CD14-positive monocyte (primary cell): ENCODE measurements around the gene MEOX2. TPM values are rescaled to one million over a fixed set of nuclear protein-coding genes. Genes with fewer than 3 reads are reported as not detected.

Source experiments
- DNase-seq, 3 donors: peaks; one replicate each; pipeline ENCODE4 v3.0.0-alpha.2; 2011 to 2022
- H2AFZ ChIP-seq: 2 replicates; pipeline ENCODE4 v1.6.0; 2012; ENCODE audit warnings: mild to moderate bottlenecking, low read depth, low read length, inconsistent platforms; ENCODE audit not compliant: insufficient read depth, poor library complexity, severe bottlenecking
- H3K27ac ChIP-seq, 2 donors: 1 replicate in 1 of 2; 2 replicates in 1 of 2; pipeline ENCODE4 v1.5.1; 2012 to 2013; ENCODE audit warnings: low read length in 2 of 2, control low read depth in 1 of 2, inconsistent platforms in 1 of 2, low read depth in 1 of 2, mild to moderate bottlenecking in 1 of 2
- H3K27me3 ChIP-seq, 2 donors: one replicate each; pipeline versions ENCODE4 v1.6.0 to v1.6.1; 2011 to 2013; ENCODE audit warnings: low read length in 2 of 2; ENCODE audit not compliant: control insufficient read depth in 2 of 2, insufficient read depth in 2 of 2
- H3K36me3 ChIP-seq, 2 donors: replicated peaks in 1 of 2; 1 replicate in 1 of 2; 2 replicates in 1 of 2; pipeline versions ENCODE4 v1.5.1 to v1.6.1; 2012 to 2013; ENCODE audit warnings: low read length in 2 of 2, control low read depth in 1 of 2, inconsistent platforms in 1 of 2, mild to moderate bottlenecking in 1 of 2; ENCODE audit not compliant: insufficient read depth in 2 of 2, control insufficient read depth in 1 of 2
- H3K4me1 ChIP-seq, 2 donors: 1 replicate in 1 of 2; 2 replicates in 1 of 2; pipeline versions ENCODE4 v1.5.1 to v1.6.1; 2012 to 2013; ENCODE audit warnings: low read length in 2 of 2, control low read depth in 1 of 2, inconsistent platforms in 1 of 2, mild to moderate bottlenecking in 1 of 2, moderate library complexity in 1 of 2; ENCODE audit not compliant: insufficient read depth in 2 of 2, control insufficient read depth in 1 of 2
- H3K4me2 ChIP-seq: replicated peaks from 2 replicates; pipeline ENCODE3; 2012; ENCODE audit warnings: low read length, moderate library complexity, mild to moderate bottlenecking; ENCODE audit not compliant: poor library complexity, severe bottlenecking; ENCODE audit errors: extremely low read depth
- H3K4me3 ChIP-seq, 3 experiments: fragments of 200-600 bp in 1 of 3; sonication (generic) in 1 of 3; replicated peaks in 1 of 3; 1 replicate in 2 of 3; 2 replicates in 1 of 3; pipeline ENCODE4 v1.5.1; 2011 to 2013; ENCODE audit warnings: low read length in 3 of 3, mild to moderate bottlenecking in 3 of 3, control low read depth in 2 of 3, low read depth in 2 of 3, inconsistent platforms in 1 of 3, moderate library complexity in 1 of 3
- H3K79me2 ChIP-seq: 2 replicates; pipeline ENCODE4 v1.6.0; 2012; ENCODE audit warnings: mild to moderate bottlenecking, control low read depth, inconsistent platforms, low read length, moderate library complexity; ENCODE audit not compliant: insufficient read depth
- H3K9ac ChIP-seq: 2 replicates; pipeline ENCODE4 v1.6.0; 2017; ENCODE audit warnings: low read length, mild to moderate bottlenecking; ENCODE audit not compliant: insufficient read depth, poor library complexity, severe bottlenecking
- H3K9me3 ChIP-seq, 2 donors: replicated peaks in 1 of 2; 1 replicate in 1 of 2; 2 replicates in 1 of 2; pipeline versions ENCODE4 v1.5.1 to v1.6.1; 2012 to 2013; ENCODE audit warnings: low read length in 2 of 2, control low read depth in 1 of 2; ENCODE audit not compliant: control insufficient read depth in 1 of 2, insufficient read depth in 1 of 2
- H4K20me1 ChIP-seq: 2 replicates; pipeline ENCODE4 v1.6.0; 2012; ENCODE audit warnings: mild to moderate bottlenecking, low read length, control low read depth, moderate library complexity; ENCODE audit not compliant: insufficient read depth
- H3K27ac Mint-ChIP-seq, 7 donors: one replicate each; pipeline ENCODE4 v1.8.0; 2020; ENCODE audit warnings: mild to moderate bottlenecking in 7 of 7, mixed read lengths in 7 of 7, moderate library complexity in 6 of 7, inconsistent platforms in 2 of 7
- H3K27me3 Mint-ChIP-seq, 3 donors: one replicate each; pipeline ENCODE4 v1.8.0; 2021 to 2022; ENCODE audit warnings: low read depth in 3 of 3, mild to moderate bottlenecking in 3 of 3, mixed read lengths in 3 of 3, moderate library complexity in 3 of 3, inconsistent platforms in 1 of 3
- H3K36me3 Mint-ChIP-seq, 2 donors: one replicate each; pipeline ENCODE4 v1.8.0; 2020; ENCODE audit warnings: mixed read lengths in 2 of 2, inconsistent platforms in 1 of 2, mild to moderate bottlenecking in 1 of 2
- H3K4me1 Mint-ChIP-seq: one replicate; pipeline ENCODE4 v1.8.0; 2020; ENCODE audit warnings: mild to moderate bottlenecking, mixed read lengths
- H3K4me3 Mint-ChIP-seq, 2 donors: one replicate each; pipeline ENCODE4 v1.8.0; 2020; ENCODE audit warnings: mild to moderate bottlenecking in 2 of 2, mixed read lengths in 2 of 2, moderate library complexity in 1 of 2
- H3K9me3 Mint-ChIP-seq, 7 donors: one replicate each; pipeline ENCODE4 v1.8.0; 2020 to 2022; ENCODE audit warnings: mixed read lengths in 7 of 7, mild to moderate bottlenecking in 6 of 7, moderate library complexity in 6 of 7, inconsistent platforms in 2 of 7
- WGBS: methylation state at CpG from one replicate; pipeline ENCODE4 v1.1.5; 2013; ENCODE audit warnings: missing lambda C conversion rate; ENCODE audit not compliant: insufficient coverage; 5-methylcytosine and 5-hydroxymethylcytosine counted together
- intact Hi-C, 2 donors: fragments of 100-400 bp; cut with micrococcal nuclease; formaldehyde crosslinking; loops; one replicate each; pipeline versions ENCODE4 v1.15.0 to v1.15.1; 2023
- polyA plus RNA-seq, 3 donors: library from polyadenylated mRNA; depleted of rRNA in 1 of 3; unstranded in 2 of 3; stranded (reverse) in 1 of 3; fragments of 300-500 nt in 2 of 3; fragments of >200 nt in 1 of 3; fragmentation: Illumina TruSeq in 2 of 3; gene quantifications; 1 replicate in 2 of 3; 2 replicates in 1 of 3; pipeline ENCODE4 v1.2.3, GENCODE V29; 2012 to 2021
- TF ChIP-seq, protein P1 (sequence below): fragments of 200-600 bp; IDR thresholded peaks from one replicate; pipeline ENCODE4 v1.8.0; 2022; ENCODE audit warnings: antibody characterized with exemption, mild to moderate bottlenecking

The MEOX2 gene
- polyA plus RNA-seq, 3 donors: not detected

DNA sequence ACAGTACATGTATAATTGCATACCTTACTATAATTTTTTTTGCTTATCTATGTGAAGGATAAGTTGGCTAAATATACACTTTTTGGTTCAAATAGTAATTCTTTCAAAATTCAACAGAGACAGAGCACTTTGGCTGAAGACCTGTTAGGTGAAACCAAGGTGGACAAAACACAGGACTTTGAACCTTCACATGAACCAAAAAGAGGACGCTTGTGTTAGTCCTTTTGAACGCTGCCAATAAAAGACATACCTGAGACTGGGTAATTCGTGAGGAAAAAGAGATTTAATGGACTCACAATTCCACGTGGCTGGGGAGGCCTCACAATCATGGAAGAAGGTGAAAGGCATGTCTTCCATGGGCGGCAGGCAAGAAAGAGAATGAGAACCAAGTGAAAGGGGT is 120.0 kb downstream of the MEOX2 start:
- TF ChIP-seq, protein P1, sequence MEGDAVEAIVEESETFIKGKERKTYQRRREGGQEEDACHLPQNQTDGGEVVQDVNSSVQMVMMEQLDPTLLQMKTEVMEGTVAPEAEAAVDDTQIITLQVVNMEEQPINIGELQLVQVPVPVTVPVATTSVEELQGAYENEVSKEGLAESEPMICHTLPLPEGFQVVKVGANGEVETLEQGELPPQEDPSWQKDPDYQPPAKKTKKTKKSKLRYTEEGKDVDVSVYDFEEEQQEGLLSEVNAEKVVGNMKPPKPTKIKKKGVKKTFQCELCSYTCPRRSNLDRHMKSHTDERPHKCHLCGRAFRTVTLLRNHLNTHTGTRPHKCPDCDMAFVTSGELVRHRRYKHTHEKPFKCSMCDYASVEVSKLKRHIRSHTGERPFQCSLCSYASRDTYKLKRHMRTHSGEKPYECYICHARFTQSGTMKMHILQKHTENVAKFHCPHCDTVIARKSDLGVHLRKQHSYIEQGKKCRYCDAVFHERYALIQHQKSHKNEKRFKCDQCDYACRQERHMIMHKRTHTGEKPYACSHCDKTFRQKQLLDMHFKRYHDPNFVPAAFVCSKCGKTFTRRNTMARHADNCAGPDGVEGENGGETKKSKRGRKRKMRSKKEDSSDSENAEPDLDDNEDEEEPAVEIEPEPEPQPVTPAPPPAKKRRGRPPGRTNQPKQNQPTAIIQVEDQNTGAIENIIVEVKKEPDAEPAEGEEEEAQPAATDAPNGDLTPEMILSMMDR: no peak
- intact Hi-C loops: no loop called here
- Histone ChIP-seq H3K27me3 (no peaks in the 10 kb centered on the region), H3K36me3 (no peaks in the 10 kb centered on the region), H3K4me3 (no peak overlapping the region), H4K20me1 (no peaks in the 10 kb centered on the region), H3K79me2 (no peaks in the 10 kb centered on the region), H3K4me1 (no peaks in the 10 kb centered on the region), H3K27ac (no peak overlapping the region), H3K9me3 (no peaks in the 10 kb centered on the region), H3K4me2 (no peak overlapping the region), H3K9ac (no peak overlapping the region), H2AFZ (no peak overlapping the region)
- 100% methylated on average over 2 of the region's 5 CpGs for whole genome bisulfite sequencing
- Mint-ChIP-seq H3K4me1 (no peaks in the 10 kb centered on the region), H3K4me3 (no peak overlapping the region), H3K9me3 (peaks cover 0 to 4% (median 2%) of the 10 kb centered on the region in 7 donors), H3K36me3 (no peaks in the 10 kb centered on the region), H3K27ac (no peak overlapping the region), H3K27me3 (no peaks in the 10 kb centered on the region)
- no peak for DNase-seq

DNA sequence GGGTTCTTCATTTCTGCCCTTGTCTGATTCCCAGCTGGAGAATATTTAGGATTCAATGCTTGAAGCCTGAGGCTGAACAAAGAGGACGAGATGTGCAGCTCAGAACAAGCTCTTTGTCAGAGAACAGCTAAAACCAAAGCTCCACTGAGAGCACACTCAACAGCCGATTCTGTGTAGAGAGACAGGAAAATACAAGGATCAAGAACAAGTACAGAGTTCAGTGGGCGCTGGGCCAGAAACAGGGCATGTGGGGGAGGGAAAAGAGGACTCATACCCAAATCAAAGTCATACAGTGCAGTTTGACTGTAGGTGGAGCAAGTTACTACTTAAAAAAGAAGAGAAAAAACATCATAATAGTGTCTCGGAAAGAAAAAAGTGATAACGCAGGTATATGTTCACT is 124.6 kb downstream of the MEOX2 start, which contains the start of gene AGMO:
Gene AGMO, minus strand, starts transcription at position 181 of the 400 bp plus-strand sequence.
- Histone ChIP-seq H2AFZ (no peak within 1 kb of the TSS), H3K36me3 (no peaks in the 10 kb centered on the region), H3K27me3 (no peaks in the 10 kb centered on the region), H3K27ac (no peak within 1 kb of the TSS), H4K20me1 (no peaks in the 10 kb centered on the region), H3K79me2 (no peaks in the 10 kb centered on the region), H3K9me3 (no peaks in the 10 kb centered on the region), H3K4me2 (no peak within 1 kb of the TSS), H3K4me1 (no peaks in the 10 kb centered on the region), H3K9ac (no peak within 1 kb of the TSS), H3K4me3 (no peak within 1 kb of the TSS)
- intact Hi-C loops: no loop called here
- Mint-ChIP-seq H3K27me3 (no peaks in the 10 kb centered on the region), H3K27ac (no peak within 1 kb of the TSS), H3K36me3 (no peaks in the 10 kb centered on the region), H3K9me3 (peaks cover 0 to 4% (median 0%) of the 10 kb centered on the region in 7 donors), H3K4me3 (no peak within 1 kb of the TSS), H3K4me1 (no peaks in the 10 kb centered on the region)
- TF ChIP-seq, protein P1: no peak
- DNase-seq: no peak
- WGBS: 100% methylated on average over 1 of the region's 5 CpGs

Other genes with a start within 250 kb of the MEOX2 start
- not detected for gene AGMO, start 124.7 kb downstream of the MEOX2 start, polyA plus RNA-seq